GM12878 (cell line): ENCODE measurements around the gene TM7SF3.

Experiments used
- CREM ChIP-seq: IDR thresholded peaks from 2 replicates; pipeline ENCODE4 v1.6.1; 2014; ENCODE audit warnings: antibody characterized with exemption, low read depth
- E2F8 ChIP-seq: fragments of 450-650 bp; IDR thresholded peaks from 2 replicates; pipeline ENCODE4 v1.6.1; 2018; ENCODE audit warnings: mild to moderate bottlenecking, low read depth, moderate library complexity; ENCODE audit not compliant: partially characterized antibody
- EZH2 ChIP-seq: IDR thresholded peaks from 2 replicates; pipeline ENCODE4 v1.6.1; 2012; ENCODE audit warnings: low read depth, mild to moderate bottlenecking, control low read depth, inconsistent platforms, low read length, borderline replicate concordance; ENCODE audit not compliant: control insufficient read depth
- MAX ChIP-seq: IDR thresholded peaks from 2 replicates; pipeline ENCODE4 v1.6.1; 2012; ENCODE audit warnings: low read depth, low read length, improper control_type of control experiment
- POLR2A ChIP-seq: IDR thresholded peaks from 2 replicates; pipeline ENCODE4 v1.6.1; 2011; ENCODE audit warnings: low read depth, mild to moderate bottlenecking, low read length
- REST ChIP-seq: IDR thresholded peaks from 2 replicates; pipeline ENCODE4 v1.6.1; 2012; ENCODE audit warnings: mild to moderate bottlenecking, low read depth, low read length
- SPI1 ChIP-seq: IDR thresholded peaks from 2 replicates; pipeline ENCODE4 v1.6.1; 2011; ENCODE audit warnings: low read depth, mild to moderate bottlenecking, low read length, moderate library complexity, borderline replicate concordance; ENCODE audit not compliant: insufficient read depth
- SUPT20H ChIP-seq: IDR thresholded peaks from 2 replicates; pipeline ENCODE4 v1.6.1; 2011; ENCODE audit warnings: low read depth, mild to moderate bottlenecking, low read length, moderate library complexity, borderline replicate concordance; ENCODE audit not compliant: control insufficient read depth
- TAF1 ChIP-seq: IDR thresholded peaks from 2 replicates; pipeline ENCODE4 v1.6.1; 2011; ENCODE audit warnings: mild to moderate bottlenecking, low read depth, low read length, borderline replicate concordance
- TF ChIP-seq, protein P1 (sequence below), 3 experiments: IDR thresholded peaks in 2 of 3; conservative IDR thresholded peaks in 1 of 3; 2 replicates each; pipeline ENCODE4 v1.5.1; 2011; ENCODE audit warnings: low read depth in 3 of 3, low read length in 3 of 3, mild to moderate bottlenecking in 3 of 3, control low read depth in 2 of 3, moderate library complexity in 2 of 3, inconsistent platforms in 1 of 3, mixed read lengths in 1 of 3; ENCODE audit not compliant: control insufficient read depth in 2 of 3, insufficient read depth in 1 of 3; ENCODE audit errors: extremely low read depth in 1 of 3

GRCh38 chr12:26948309-26948708 lies 65.9 kb downstream of the TM7SF3 start:
- TF ChIP-seq POLR2A (no peak), E2F8 (no peak), SUPT20H (no peak), REST (no peak), MAX (no peak), EZH2 (no peak), TAF1 (no peak), CREM (no peak), SPI1 (no peak)
- TF ChIP-seq, protein P1, sequence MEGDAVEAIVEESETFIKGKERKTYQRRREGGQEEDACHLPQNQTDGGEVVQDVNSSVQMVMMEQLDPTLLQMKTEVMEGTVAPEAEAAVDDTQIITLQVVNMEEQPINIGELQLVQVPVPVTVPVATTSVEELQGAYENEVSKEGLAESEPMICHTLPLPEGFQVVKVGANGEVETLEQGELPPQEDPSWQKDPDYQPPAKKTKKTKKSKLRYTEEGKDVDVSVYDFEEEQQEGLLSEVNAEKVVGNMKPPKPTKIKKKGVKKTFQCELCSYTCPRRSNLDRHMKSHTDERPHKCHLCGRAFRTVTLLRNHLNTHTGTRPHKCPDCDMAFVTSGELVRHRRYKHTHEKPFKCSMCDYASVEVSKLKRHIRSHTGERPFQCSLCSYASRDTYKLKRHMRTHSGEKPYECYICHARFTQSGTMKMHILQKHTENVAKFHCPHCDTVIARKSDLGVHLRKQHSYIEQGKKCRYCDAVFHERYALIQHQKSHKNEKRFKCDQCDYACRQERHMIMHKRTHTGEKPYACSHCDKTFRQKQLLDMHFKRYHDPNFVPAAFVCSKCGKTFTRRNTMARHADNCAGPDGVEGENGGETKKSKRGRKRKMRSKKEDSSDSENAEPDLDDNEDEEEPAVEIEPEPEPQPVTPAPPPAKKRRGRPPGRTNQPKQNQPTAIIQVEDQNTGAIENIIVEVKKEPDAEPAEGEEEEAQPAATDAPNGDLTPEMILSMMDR (IDR thresholded peaks at IDR 0.05 in 2 of 3, conservative IDR thresholded peaks at IDR 0.05 in 1 of 3; ENCODE audit: control insufficient read depth in 2 of 3, extremely low read depth in 1 of 3, insufficient read depth in 1 of 3, low read depth in 3 of 3, low read length in 3 of 3) = no peak
